Activated CD4-positive, alpha-beta T cell treated with anti-CD3 and anti-CD28 coated beads, Interleukin-2, amount 10 ng/mL, durations not matched to agents 24 days and 14 days (primary cell): ENCODE measurements around the gene PCYT1A. TPM values are rescaled to one million over a fixed set of nuclear protein-coding genes. Genes with fewer than 3 reads are reported as not detected.
A peak's percentile ranks its signal among the peaks of the same experiment; 100 is the strongest.
"Not testable (repeated sequence)": the region's sequence is repeated elsewhere in the genome, so short reads cannot be mapped to it uniquely, and the experiment has no call there.

Source experiments
- DNase-seq: peaks from one replicate; pipeline ENCODE4 v3.0.0; 2022
- H3K27ac Mint-ChIP-seq: one replicate; pipeline ENCODE4 v1.8.0; 2022; ENCODE audit warnings: mild to moderate bottlenecking, mixed read lengths
- H3K27me3 Mint-ChIP-seq: one replicate; pipeline ENCODE4 v1.8.0; 2022; ENCODE audit warnings: mixed read lengths
- H3K36me3 Mint-ChIP-seq: one replicate; pipeline ENCODE4 v1.8.0; 2022; ENCODE audit warnings: low read depth, mild to moderate bottlenecking, mixed read lengths
- H3K4me1 Mint-ChIP-seq: one replicate; pipeline ENCODE4 v1.8.0; 2021; ENCODE audit warnings: mixed read lengths
- H3K4me3 Mint-ChIP-seq: one replicate; pipeline ENCODE4 v1.8.0; 2022; ENCODE audit warnings: mild to moderate bottlenecking, moderate library complexity, mixed read lengths
- H3K9me3 Mint-ChIP-seq: one replicate; pipeline ENCODE4 v1.8.0; 2021; ENCODE audit warnings: mixed read lengths
- intact Hi-C: fragments of 100-400 bp; cut with micrococcal nuclease; formaldehyde crosslinking; loops from one replicate; pipeline ENCODE4 v1.15.1; 2023
- total RNA-seq: library from RNA; stranded (reverse); gene quantifications from 2 replicates; pipeline ENCODE4 v1.2.3, GENCODE V29; 2022

PCYT1A gene
- total RNA-seq, 1 donor from 2014 or later: 56.0 TPM

DNA sequence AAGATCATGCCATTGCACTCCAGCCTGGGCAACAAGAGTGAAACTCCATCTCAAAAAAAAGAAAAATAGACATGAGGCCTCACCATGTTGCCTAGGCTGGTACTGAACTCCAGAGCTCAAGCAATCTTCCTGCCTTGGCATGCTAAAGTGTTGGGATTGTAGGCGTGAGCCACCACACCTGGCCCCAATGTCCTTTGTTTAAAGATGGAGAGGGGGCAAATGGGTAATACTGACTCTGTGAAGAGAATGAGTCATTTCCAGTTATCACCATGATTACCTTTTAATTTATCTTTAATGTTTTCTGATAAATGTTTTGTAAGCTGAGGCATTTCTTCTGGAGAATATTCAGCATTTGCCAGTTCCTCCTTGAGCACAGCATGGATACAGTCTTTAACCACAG, 28.3 kb upstream of the PCYT1A start:
- H3K4me3 Mint-ChIP-seq: no peak overlapping the region
- peaks cover 8% of the 10 kb centered on the region for H3K4me1 Mint-ChIP-seq
- H3K27me3 Mint-ChIP-seq: no peaks in the 10 kb centered on the region
- intact Hi-C loops: loop anchor here (5.0 kb wide), 1 partner anchor 201 kb away; the partner anchor contains the start of gene SMCO1
- H3K9me3 Mint-ChIP-seq: no peaks in the 10 kb centered on the region
- no peak overlapping the region for H3K27ac Mint-ChIP-seq
- no peak for DNase-seq
- H3K36me3 Mint-ChIP-seq: peaks cover 8% of the 10 kb centered on the region

DNA sequence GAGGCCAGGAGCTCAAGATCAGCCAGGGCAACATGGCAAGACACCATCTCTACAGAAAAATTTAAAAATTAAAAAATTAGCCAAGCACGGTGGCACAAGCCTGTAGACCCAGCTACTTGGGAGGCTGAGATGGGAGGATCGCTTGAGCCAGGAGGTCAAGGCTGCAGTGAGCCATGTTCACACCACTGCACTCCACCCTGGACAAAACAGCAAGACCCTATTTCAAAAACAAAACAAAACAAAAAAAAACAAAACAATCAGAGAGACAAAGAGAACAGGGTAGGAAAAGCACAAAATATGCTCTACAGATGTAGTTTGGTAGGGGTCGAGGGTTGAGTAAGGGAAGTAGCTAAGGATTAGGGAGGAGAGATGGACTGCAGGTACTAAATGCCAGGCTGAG, 27.1 kb upstream of the PCYT1A start:
- Mint-ChIP-seq H3K36me3 (peaks cover 8% of the 10 kb centered on the region), H3K4me3 (no peak overlapping the region), H3K27me3 (no peaks in the 10 kb centered on the region), H3K9me3 (no peaks in the 10 kb centered on the region), H3K4me1 (peaks cover 8% of the 10 kb centered on the region), H3K27ac (peak overlapping the region; percentile 30)
- no peak for DNase-seq
- intact Hi-C loops: no loop called here

- H3K27ac Mint-ChIP-seq, H3K4me3 Mint-ChIP-seq, H3K27me3 Mint-ChIP-seq, H3K4me1 Mint-ChIP-seq, H3K36me3 Mint-ChIP-seq, intact Hi-C loops, H3K9me3 Mint-ChIP-seq, DNase-seq: not testable (repeated sequence)
These were observed 26.6 kb upstream of the PCYT1A start for GRCh38 chr3:196314086-196314485.

GRCh38 chr3:196302960-196303359, 15.4 kb upstream of the PCYT1A start:
- H3K27ac Mint-ChIP-seq, H3K27me3 Mint-ChIP-seq, DNase-seq, intact Hi-C loops, H3K4me1 Mint-ChIP-seq, H3K4me3 Mint-ChIP-seq, H3K9me3 Mint-ChIP-seq: not testable (repeated sequence)
- peaks cover 22% of the 10 kb centered on the region for H3K36me3 Mint-ChIP-seq

GRCh38 chr3:196302551-196302950, 15.0 kb upstream of the PCYT1A start:
- peaks cover 22% of the 10 kb centered on the region for H3K36me3 Mint-ChIP-seq
- intact Hi-C loops, H3K4me3 Mint-ChIP-seq, DNase-seq, H3K4me1 Mint-ChIP-seq, H3K27ac Mint-ChIP-seq, H3K27me3 Mint-ChIP-seq, H3K9me3 Mint-ChIP-seq: not testable (repeated sequence)

GRCh38 chr3:196298521-196298920, 11.0 kb upstream of the PCYT1A start:
- Mint-ChIP-seq H3K36me3 (peaks cover 18% of the 10 kb centered on the region), H3K27ac (no peak overlapping the region), H3K27me3 (no peaks in the 10 kb centered on the region), H3K4me3 (no peak overlapping the region), H3K9me3 (no peaks in the 10 kb centered on the region), H3K4me1 (peaks cover 3% of the 10 kb centered on the region)
- intact Hi-C loops: no loop called here
- DNase-seq: no peak

DNA sequence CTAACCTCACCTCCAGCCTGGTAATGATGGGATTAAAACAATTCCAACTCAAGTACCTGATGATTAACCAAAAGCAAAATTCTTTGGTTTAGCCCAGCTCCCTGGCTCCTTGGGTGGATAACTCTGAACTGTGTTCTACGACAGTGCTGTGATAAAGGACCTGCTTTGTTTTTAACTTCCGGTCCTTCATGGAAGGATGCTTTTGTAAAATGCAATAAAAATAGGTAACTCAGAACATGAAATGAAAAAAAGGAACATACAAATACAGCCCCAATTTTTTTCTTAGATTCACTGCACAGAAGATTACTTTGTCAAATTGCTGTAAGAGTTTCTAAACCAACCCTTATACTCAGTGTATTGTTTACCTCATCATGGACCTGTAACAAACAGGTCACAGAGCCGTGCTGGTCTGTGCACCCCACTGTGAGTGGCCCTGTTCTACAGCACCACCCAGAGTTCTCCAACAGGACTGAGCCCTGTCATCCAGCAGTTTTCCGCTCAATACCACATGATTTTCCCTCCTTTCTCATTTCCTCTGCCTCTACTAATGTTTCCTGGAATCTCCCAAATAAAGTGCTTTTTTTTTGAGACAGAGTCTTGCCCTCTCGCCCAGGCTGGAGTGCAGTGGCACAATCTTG, 4.9 kb upstream of the PCYT1A start:
- Mint-ChIP-seq H3K27ac (no peak overlapping the region), H3K4me3 (no peak overlapping the region), H3K9me3 (no peaks in the 10 kb centered on the region), H3K27me3 (no peaks in the 10 kb centered on the region), H3K4me1 (peaks cover 9% of the 10 kb centered on the region), H3K36me3 (peaks cover 5% of the 10 kb centered on the region)
- intact Hi-C loops: no loop called here
- DNase-seq: no peak

DNA sequence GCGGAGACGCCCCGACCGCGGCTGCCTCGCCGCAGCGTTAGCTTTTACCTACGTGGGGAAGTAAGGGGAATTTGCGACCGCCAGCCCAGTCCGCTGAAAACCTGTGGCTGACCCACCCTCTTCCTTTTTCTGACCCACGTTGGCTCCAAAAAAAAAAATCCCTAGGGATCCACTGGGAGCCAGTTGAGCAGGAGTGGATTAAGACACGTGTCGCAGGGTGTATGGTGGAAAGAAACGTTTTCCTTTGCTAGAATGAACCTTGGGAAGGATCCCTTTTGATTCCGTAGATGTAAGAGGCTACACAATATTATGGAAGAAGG, 575 bp upstream of the PCYT1A start:
- H3K27ac Mint-ChIP-seq: peak overlapping the region; percentile 98
- no peak for DNase-seq
- H3K36me3 Mint-ChIP-seq: peaks cover 12% of the 10 kb centered on the region
- no peaks in the 10 kb centered on the region for H3K27me3 Mint-ChIP-seq
- intact Hi-C loops: no loop called here
- peak overlapping the region; percentile 99 for H3K4me3 Mint-ChIP-seq
- H3K9me3 Mint-ChIP-seq: no peaks in the 10 kb centered on the region
- peaks cover 35% of the 10 kb centered on the region for H3K4me1 Mint-ChIP-seq

GRCh38 chr3:196287090-196287439, 461 bp downstream of the PCYT1A start:
- H3K9me3 Mint-ChIP-seq: no peaks in the 10 kb centered on the region
- H3K4me3 Mint-ChIP-seq: peak overlapping the region; percentile 99
- H3K27ac Mint-ChIP-seq: peak overlapping the region; percentile 98
- H3K4me1 Mint-ChIP-seq: peaks cover 38% of the 10 kb centered on the region
- no peaks in the 10 kb centered on the region for H3K27me3 Mint-ChIP-seq
- no peak for DNase-seq
- intact Hi-C loops: loop anchor here (1.0 kb wide), 3 partner anchors 8 to 31 kb away; partner anchors contain the start of gene DYNLT2B
- H3K36me3 Mint-ChIP-seq: peaks cover 14% of the 10 kb centered on the region

- intact Hi-C loops: no loop called here
- no peak overlapping the region for H3K27ac Mint-ChIP-seq
- H3K4me1 Mint-ChIP-seq: peaks cover 57% of the 10 kb centered on the region
- H3K9me3 Mint-ChIP-seq: no peaks in the 10 kb centered on the region
- peaks cover 18% of the 10 kb centered on the region for H3K36me3 Mint-ChIP-seq
- H3K4me3 Mint-ChIP-seq: no peak overlapping the region
- no peaks in the 10 kb centered on the region for H3K27me3 Mint-ChIP-seq
- no peak for DNase-seq
These were observed 3.1 kb downstream of the PCYT1A start for GRCh38 chr3:196284396-196284795.

GRCh38 chr3:196281962-196282361, 5.6 kb downstream of the PCYT1A start:
- Mint-ChIP-seq H3K4me1 (peaks cover 66% of the 10 kb centered on the region), H3K36me3 (peaks cover 21% of the 10 kb centered on the region), H3K27me3 (no peaks in the 10 kb centered on the region), H3K9me3 (no peaks in the 10 kb centered on the region), H3K4me3 (no peak overlapping the region), H3K27ac (peak overlapping the region; percentile 39)
- intact Hi-C loops: no loop called here
- no peak for DNase-seq

DNA sequence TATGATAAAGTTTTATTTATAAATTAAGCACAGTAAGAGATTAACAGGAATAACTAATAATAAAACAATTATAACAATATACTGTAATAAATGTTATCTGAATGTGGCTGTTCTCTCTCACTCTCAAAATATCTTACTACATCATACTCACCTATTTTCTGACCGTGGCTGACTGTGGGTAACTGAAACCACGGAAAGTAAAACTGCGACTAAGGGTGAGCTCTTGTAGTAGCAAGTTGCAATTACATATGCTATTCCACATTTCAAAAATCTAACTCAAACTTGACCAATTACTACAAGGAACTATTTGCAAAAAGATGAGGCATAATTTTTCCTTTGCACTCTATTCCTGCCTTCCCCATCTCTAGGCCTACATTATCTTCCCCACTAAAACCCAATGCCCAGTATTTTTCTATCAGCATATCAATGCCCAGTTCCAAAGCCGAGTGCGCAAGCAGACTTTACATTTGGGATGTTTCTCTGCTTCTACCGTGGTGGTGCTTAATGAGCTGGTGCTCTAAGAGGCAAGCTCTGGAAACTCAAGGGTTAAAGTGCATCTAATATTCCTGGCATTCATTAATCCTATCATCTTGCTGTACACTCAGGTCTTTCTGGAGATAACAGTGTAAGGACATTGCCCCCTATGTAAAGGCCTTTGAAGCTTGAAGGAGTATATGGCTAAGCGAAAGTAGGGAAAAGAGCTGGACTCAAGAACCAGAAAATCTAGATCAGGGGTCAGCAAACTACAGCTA, 6.7 kb downstream of the PCYT1A start:
- Mint-ChIP-seq H3K36me3 (peaks cover 21% of the 10 kb centered on the region), H3K4me3 (peak overlapping the region; percentile 55), H3K9me3 (no peaks in the 10 kb centered on the region), H3K27ac (peak overlapping the region; percentile 10), H3K27me3 (no peaks in the 10 kb centered on the region), H3K4me1 (peaks cover 59% of the 10 kb centered on the region)
- peak; percentile 79 for DNase-seq
- intact Hi-C loops: no loop called here

- Mint-ChIP-seq H3K4me3 (peak overlapping the region; percentile 74), H3K27ac (peak overlapping the region; percentile 88), H3K36me3 (peaks cover 38% of the 10 kb centered on the region), H3K27me3 (no peaks in the 10 kb centered on the region), H3K9me3 (no peaks in the 10 kb centered on the region), H3K4me1 (peaks cover 56% of the 10 kb centered on the region)
- intact Hi-C loops: loop anchor here (10.0 kb wide), 1 partner anchor 450 kb away; no protein-coding TSS in a partner anchor
- DNase-seq: peak; percentile 63
These were observed 12.4 kb downstream of the PCYT1A start for GRCh38 chr3:196275126-196275525.

DNA sequence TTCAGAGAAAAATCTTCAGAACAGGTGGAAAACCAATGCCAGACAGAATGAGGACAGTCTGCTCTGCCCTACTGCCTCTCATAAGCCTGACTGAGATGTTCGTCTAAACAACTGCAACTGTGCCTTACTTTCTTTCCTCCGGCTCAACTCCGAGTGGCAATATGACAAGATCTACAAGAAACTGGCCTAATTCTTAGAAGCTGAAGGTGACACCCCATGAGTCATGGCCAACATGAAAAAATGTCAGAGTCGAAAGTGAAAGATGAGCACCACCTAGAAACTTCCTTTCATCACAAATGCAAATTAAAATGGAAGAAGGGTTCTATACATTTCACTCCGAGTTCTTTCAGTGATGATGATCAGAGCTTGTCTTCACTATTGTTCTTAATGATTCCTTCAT, 12.9 kb downstream of the PCYT1A start:
- Mint-ChIP-seq H3K27me3 (no peaks in the 10 kb centered on the region), H3K4me3 (peak overlapping the region; percentile 74), H3K27ac (peak overlapping the region; percentile 88), H3K9me3 (no peaks in the 10 kb centered on the region), H3K4me1 (peaks cover 54% of the 10 kb centered on the region), H3K36me3 (peaks cover 41% of the 10 kb centered on the region)
- peak; percentile 93 for DNase-seq
- intact Hi-C loops: loop anchor here (1.0 to 10.0 kb wide), 5 partner anchors 13 to 450 kb away; partner anchors contain the start of genes DYNLT2B, PCYT1A and RNF168
